Measurements from ENCODE around the gene ECHDC3.
A peak's percentile ranks its signal among the peaks of the same experiment; 100 is the strongest.

Gene ECHDC3

GRCh38 chr10:11715815-11716494 lies 26.2 kb upstream of the ECHDC3 start:
- no peak overlapping the region for H3K4me3 ChIP-seq
- peaks cover 10% of the 10 kb centered on the region for H3K9me3 ChIP-seq
- H3K4me1 ChIP-seq: peaks cover 8% of the 10 kb centered on the region
- H3K36me3 ChIP-seq: no peaks in the 10 kb centered on the region
- TF ChIP-seq Cebpa-rat (IDR thresholded peaks at IDR 0.05): no peak
- H3K27ac ChIP-seq: no peak overlapping the region
- no peak overlapping the region for H3K4me2 ChIP-seq
- no peaks in the 10 kb centered on the region for H3K27me3 ChIP-seq
- no peaks in the 10 kb centered on the region for H4K20me1 ChIP-seq
- no peak overlapping the region for H3K9ac ChIP-seq

- H3K36me3 ChIP-seq: no peaks in the 10 kb centered on the region
- no peak overlapping the region for H3K27ac ChIP-seq
- H3K4me2 ChIP-seq: no peak overlapping the region
- H4K20me1 ChIP-seq: no peaks in the 10 kb centered on the region
- no peak overlapping the region for H3K9ac ChIP-seq
- no peak overlapping the region for H3K4me3 ChIP-seq
- TF ChIP-seq Cebpa-rat (IDR thresholded peaks at IDR 0.05): no peak
- no peaks in the 10 kb centered on the region for H3K27me3 ChIP-seq
- H3K9me3 ChIP-seq: peaks cover 10% of the 10 kb centered on the region
- H3K4me1 ChIP-seq: peaks cover 9% of the 10 kb centered on the region
Observed at GRCh38 chr10:11716686-11717085, 25.5 kb upstream of the ECHDC3 start.

GRCh38 chr10:11719496-11720259 lies 22.5 kb upstream of the ECHDC3 start:
- no peak overlapping the region for H3K27ac ChIP-seq
- peaks cover 13% of the 10 kb centered on the region for H3K4me1 ChIP-seq
- H3K27me3 ChIP-seq: no peaks in the 10 kb centered on the region
- no peak overlapping the region for H3K4me3 ChIP-seq
- no peak for TF ChIP-seq Cebpa-rat (IDR thresholded peaks at IDR 0.05)
- peaks cover 10% of the 10 kb centered on the region for H3K9me3 ChIP-seq
- H3K36me3 ChIP-seq: no peaks in the 10 kb centered on the region
- H4K20me1 ChIP-seq: no peaks in the 10 kb centered on the region
- H3K4me2 ChIP-seq: no peak overlapping the region
- no peak overlapping the region for H3K9ac ChIP-seq

- Histone ChIP-seq H3K4me2 (no peak overlapping the region), H3K9me3 (peaks cover 10% of the 10 kb centered on the region), H3K27ac (no peak overlapping the region), H4K20me1 (no peaks in the 10 kb centered on the region), H3K36me3 (no peaks in the 10 kb centered on the region), H3K27me3 (no peaks in the 10 kb centered on the region), H3K4me3 (no peak overlapping the region), H3K4me1 (peaks cover 13% of the 10 kb centered on the region), H3K9ac (no peak overlapping the region)
- no peak for TF ChIP-seq Cebpa-rat (IDR thresholded peaks at IDR 0.05)
Observed at GRCh38 chr10:11720260-11720741, 21.9 kb upstream of the ECHDC3 start.

DNA sequence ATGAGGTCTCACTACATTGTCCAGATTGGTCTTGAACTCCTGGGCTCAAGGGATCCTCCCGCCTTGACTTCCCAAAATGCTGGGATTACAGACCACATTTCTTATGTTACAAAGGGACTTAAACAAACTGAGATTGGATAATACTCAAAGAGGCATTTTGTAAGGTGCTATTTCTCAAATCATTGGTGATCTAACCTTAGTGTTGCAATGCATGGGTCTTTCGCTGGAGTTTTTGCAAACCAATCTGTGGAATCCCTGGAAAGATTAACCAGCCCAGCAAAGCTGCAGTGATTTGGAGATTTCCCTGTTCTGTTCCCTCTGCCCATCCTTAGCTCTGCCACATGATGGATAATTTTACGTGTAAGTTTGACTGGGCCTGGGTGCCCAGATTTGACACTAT lies 20.4 kb upstream of the ECHDC3 start:
- Histone ChIP-seq H3K27ac (no peak overlapping the region), H4K20me1 (no peaks in the 10 kb centered on the region), H3K27me3 (no peaks in the 10 kb centered on the region), H3K9ac (no peak overlapping the region), H3K4me1 (peaks cover 13% of the 10 kb centered on the region), H3K4me3 (no peak overlapping the region), H3K4me2 (peak overlapping the region; percentile 64), H3K36me3 (no peaks in the 10 kb centered on the region), H3K9me3 (peaks cover 7% of the 10 kb centered on the region)
- TF ChIP-seq Cebpa-rat (IDR thresholded peaks at IDR 0.05): no peak

DNA sequence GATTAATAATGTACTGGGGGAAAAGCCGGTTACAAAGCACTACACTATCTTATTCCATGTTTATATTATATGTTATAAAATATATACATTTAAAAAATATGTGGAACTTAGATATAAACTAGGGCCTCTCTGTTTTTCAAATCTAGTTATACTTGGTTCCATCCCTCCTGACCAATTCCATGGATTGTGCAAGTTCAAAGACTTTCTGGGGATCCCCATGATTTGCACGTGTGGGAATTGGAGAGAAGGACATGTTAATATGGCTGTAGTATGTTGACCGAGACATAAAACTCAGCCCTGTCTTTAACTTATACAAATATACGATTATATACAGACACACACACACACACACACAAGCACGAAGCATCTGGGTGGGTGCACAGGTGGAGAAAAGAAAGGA lies 18.8 kb upstream of the ECHDC3 start:
- Histone ChIP-seq H3K4me1 (peaks cover 13% of the 10 kb centered on the region), H3K4me2 (no peak overlapping the region), H3K9ac (no peak overlapping the region), H3K27ac (no peak overlapping the region), H3K4me3 (no peak overlapping the region), H4K20me1 (no peaks in the 10 kb centered on the region), H3K36me3 (no peaks in the 10 kb centered on the region), H3K27me3 (no peaks in the 10 kb centered on the region), H3K9me3 (peaks cover 2% of the 10 kb centered on the region; the same call in 1 of the 2 replicates)
- TF ChIP-seq Cebpa-rat (IDR thresholded peaks at IDR 0.05): no peak

- no peak for TF ChIP-seq Cebpa-rat (IDR thresholded peaks at IDR 0.05)
- no peak overlapping the region for H3K4me2 ChIP-seq
- H3K27me3 ChIP-seq: no peaks in the 10 kb centered on the region
- H3K36me3 ChIP-seq: no peaks in the 10 kb centered on the region
- no peak overlapping the region for H3K9ac ChIP-seq
- H3K9me3 ChIP-seq: peaks cover 20% of the 10 kb centered on the region
- peaks cover 13% of the 10 kb centered on the region for H3K4me1 ChIP-seq
- H3K27ac ChIP-seq: no peak overlapping the region
- H3K4me3 ChIP-seq: no peak overlapping the region
- no peaks in the 10 kb centered on the region for H4K20me1 ChIP-seq
Observed at GRCh38 chr10:11724938-11725776, 17.0 kb upstream of the ECHDC3 start.

GRCh38 chr10:11725912-11726311 lies 16.3 kb upstream of the ECHDC3 start:
- H3K36me3 ChIP-seq: no peaks in the 10 kb centered on the region
- TF ChIP-seq Cebpa-rat (IDR thresholded peaks at IDR 0.05): no peak
- H3K4me1 ChIP-seq: peaks cover 13% of the 10 kb centered on the region
- H3K9ac ChIP-seq: no peak overlapping the region
- H3K4me2 ChIP-seq: no peak overlapping the region
- no peaks in the 10 kb centered on the region for H3K27me3 ChIP-seq
- H3K4me3 ChIP-seq: no peak overlapping the region
- H3K9me3 ChIP-seq: peaks cover 27% of the 10 kb centered on the region
- no peaks in the 10 kb centered on the region for H4K20me1 ChIP-seq
- no peak overlapping the region for H3K27ac ChIP-seq

DNA sequence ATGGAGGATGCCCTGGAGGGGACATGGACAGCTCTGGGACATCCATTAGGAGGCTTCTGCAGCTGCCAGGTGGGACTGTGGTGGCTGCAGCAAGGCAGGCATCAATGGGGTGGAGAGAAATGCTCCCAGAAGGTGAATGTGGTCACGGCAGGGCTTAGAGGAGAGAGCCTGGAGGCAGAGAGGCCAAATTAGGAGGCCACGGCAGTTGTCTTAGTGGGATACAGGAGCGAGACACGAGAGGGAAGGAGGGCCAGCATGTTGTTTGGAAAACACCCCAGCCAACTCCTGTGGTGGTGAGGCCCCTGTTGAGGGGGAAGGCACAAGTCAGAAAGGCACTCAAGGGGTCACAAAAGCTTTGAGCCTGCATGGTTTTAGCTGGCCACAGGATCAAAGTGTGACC lies 14.6 kb upstream of the ECHDC3 start:
- Histone ChIP-seq H3K9ac (no peak overlapping the region), H3K4me2 (no peak overlapping the region), H3K9me3 (peaks cover 30% of the 10 kb centered on the region), H3K4me3 (no peak overlapping the region), H3K36me3 (no peaks in the 10 kb centered on the region), H3K27me3 (no peaks in the 10 kb centered on the region), H3K4me1 (peaks cover 3% of the 10 kb centered on the region), H3K27ac (no peak overlapping the region), H4K20me1 (no peaks in the 10 kb centered on the region)
- no peak for TF ChIP-seq Cebpa-rat (IDR thresholded peaks at IDR 0.05)
